Left ventricle myocardium inferior (tissue), 1 donor: ENCODE data around the gene THPO. TPM values are rescaled to one million over a fixed set of nuclear protein-coding genes. Genes with fewer than 3 reads are reported as not detected.

ENCODE experiments used
- DNase-seq: peaks from one replicate; pipeline ENCODE4 v3.0.0-alpha.2; 2020
- H3K27ac ChIP-seq: fragments of 200-600 bp; replicated peaks from 2 replicates; pipeline ENCODE4 v1.8.0; 2021
- H3K27me3 ChIP-seq: fragments of 200-600 bp; 2 replicates; pipeline ENCODE4 v1.8.0; 2021; ENCODE audit warnings: low read depth
- H3K36me3 ChIP-seq: fragments of 200-600 bp; 2 replicates; pipeline ENCODE4 v1.8.0; 2021
- H3K4me1 ChIP-seq: fragments of 200-600 bp; 2 replicates; pipeline ENCODE4 v1.8.0; 2021
- H3K4me3 ChIP-seq: fragments of 200-600 bp; 2 replicates; pipeline ENCODE4 v1.8.0; 2021; ENCODE audit warnings: mild to moderate bottlenecking, moderate library complexity
- H3K9me3 ChIP-seq: fragments of 200-600 bp; replicated peaks from 2 replicates; pipeline ENCODE4 v1.8.0; 2021
- CTCF ChIP-seq: fragments of 200-600 bp; IDR thresholded peaks from 2 replicates; pipeline ENCODE4 v1.8.0; 2021; ENCODE audit warnings: antibody characterized with exemption, mild to moderate bottlenecking, borderline replicate concordance
- intact Hi-C: fragments of 100-400 bp; cut with micrococcal nuclease; formaldehyde crosslinking; loops from one replicate; pipeline ENCODE4 v1.11.0; 2022
- total RNA-seq: library from RNA; stranded (reverse); fragmentation: NEBNext Ultra II Directional; extraction: Animal tissue kit (Norgen Biotek cat#: 25700); gene quantifications from one replicate; pipeline ENCODE4 v1.2.1, GENCODE V29; 2021
- donor health status: DM: no; HTN: yes; CAD: no; lungs with severe emphysema.

The THPO gene
- total RNA-seq, 1 donor from 2014 or later = 0.11 TPM

DNA sequence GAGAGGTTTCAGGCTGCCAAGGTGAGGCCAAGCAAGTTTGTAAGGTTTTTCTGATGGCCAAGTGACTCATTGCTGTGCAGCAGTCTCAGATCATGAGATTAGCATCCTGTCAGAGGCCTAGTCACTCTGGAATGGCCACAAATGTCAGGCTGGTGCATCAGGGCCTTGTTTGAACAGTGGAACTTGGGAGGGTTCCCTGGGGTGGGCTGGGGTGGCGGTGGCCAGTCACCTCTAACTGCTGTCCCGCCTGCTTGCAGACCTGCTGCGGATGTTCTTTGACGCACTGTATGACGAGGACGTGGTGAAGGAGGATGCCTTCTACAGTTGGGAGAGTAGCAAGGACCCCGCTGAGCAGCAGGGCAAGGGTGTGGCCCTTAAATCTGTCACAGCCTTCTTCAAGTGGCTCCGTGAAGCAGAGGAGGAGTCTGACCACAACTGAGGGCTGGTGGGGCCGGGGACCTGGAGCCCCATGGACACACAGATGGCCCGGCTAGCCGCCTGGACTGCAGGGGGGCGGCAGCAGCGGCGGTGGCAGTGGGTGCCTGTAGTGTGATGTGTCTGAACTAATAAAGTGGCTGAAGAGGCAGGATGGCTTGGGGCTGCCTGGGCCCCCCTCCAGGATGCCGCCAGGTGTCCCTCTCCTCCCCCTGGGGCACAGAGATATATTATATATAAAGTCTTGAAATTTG lies 43.4 kb downstream of the THPO start:
- no peaks in the 10 kb centered on the region for H3K27me3 ChIP-seq
- peak overlapping the region; percentile 97 for H3K27ac ChIP-seq
- DNase-seq = no peak
- intact Hi-C loops = no loop called here
- no peak overlapping the region for H3K4me3 ChIP-seq
- no peaks in the 10 kb centered on the region for H3K9me3 ChIP-seq
- H3K4me1 ChIP-seq = peaks cover 69% of the 10 kb centered on the region
- no peak for TF ChIP-seq CTCF
- H3K36me3 ChIP-seq = peaks cover 56% of the 10 kb centered on the region

DNA sequence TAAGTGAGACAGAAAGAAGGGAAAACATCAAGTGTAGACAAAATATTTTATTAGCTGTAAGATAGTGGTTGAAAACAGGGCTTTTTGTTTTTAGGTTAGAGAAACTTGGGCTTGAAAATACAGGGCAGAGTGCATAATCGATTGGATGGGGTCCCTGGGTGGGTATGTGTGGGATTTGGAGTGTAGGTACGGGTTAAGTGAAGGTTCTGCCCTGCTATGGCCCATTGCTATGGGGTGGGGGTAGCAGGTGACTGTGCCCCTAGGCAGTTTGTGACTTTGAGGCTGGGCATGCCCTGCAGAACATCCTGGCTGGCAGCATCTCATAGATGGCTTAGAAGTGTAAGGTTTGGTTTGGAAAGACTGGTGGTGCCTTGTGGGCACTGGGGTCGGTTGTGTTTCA lies 44.3 kb downstream of the THPO start:
- intact Hi-C loops = no loop called here
- Histone ChIP-seq H3K27me3 (no peaks in the 10 kb centered on the region), H3K4me3 (no peak overlapping the region), H3K4me1 (peaks cover 60% of the 10 kb centered on the region), H3K27ac (no peak overlapping the region), H3K9me3 (no peaks in the 10 kb centered on the region), H3K36me3 (peaks cover 65% of the 10 kb centered on the region)
- DNase-seq = no peak
- TF ChIP-seq CTCF = no peak

DNA sequence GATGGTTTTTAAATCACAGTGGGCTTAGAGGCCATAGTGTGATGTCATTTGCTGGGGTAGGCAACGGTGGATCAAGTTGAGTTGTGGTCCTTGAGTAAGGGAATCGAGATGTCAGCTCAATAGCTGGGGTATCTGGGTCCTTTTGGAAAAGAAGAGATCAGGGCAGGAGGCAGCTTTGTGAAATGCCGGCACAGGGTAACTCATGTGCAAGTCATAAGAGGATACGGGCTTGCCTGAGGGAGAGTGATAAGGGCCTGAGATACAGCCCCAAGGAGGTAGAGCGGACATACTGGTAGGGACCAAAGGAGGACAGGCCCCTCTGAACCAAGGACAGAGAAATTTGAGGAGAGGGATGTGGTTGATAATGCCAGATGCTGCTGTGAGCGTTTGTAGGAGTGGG lies 44.8 kb downstream of the THPO start:
- no peak for DNase-seq
- TF ChIP-seq CTCF = no peak
- Histone ChIP-seq H3K4me1 (peaks cover 55% of the 10 kb centered on the region), H3K36me3 (peaks cover 70% of the 10 kb centered on the region), H3K4me3 (no peak overlapping the region), H3K27me3 (no peaks in the 10 kb centered on the region), H3K27ac (peak overlapping the region; percentile 40), H3K9me3 (no peaks in the 10 kb centered on the region)
- intact Hi-C loops = no loop called here

GRCh38 chr3:184332370-184333090 lies 45.5 kb downstream of the THPO start:
- Histone ChIP-seq H3K9me3 (no peaks in the 10 kb centered on the region), H3K27ac (peak overlapping the region; percentile 44), H3K27me3 (no peaks in the 10 kb centered on the region), H3K36me3 (peaks cover 77% of the 10 kb centered on the region), H3K4me3 (no peak overlapping the region), H3K4me1 (peaks cover 48% of the 10 kb centered on the region)
- intact Hi-C loops = no loop called here
- no peak for TF ChIP-seq CTCF
- DNase-seq = no peak

GRCh38 chr3:184328516-184328915 lies 49.5 kb downstream of the THPO start:
- TF ChIP-seq CTCF = no peak
- peaks cover 27% of the 10 kb centered on the region for H3K4me1 ChIP-seq
- peaks cover 98% of the 10 kb centered on the region for H3K36me3 ChIP-seq
- H3K27ac ChIP-seq = no peak overlapping the region
- no peak overlapping the region for H3K4me3 ChIP-seq
- intact Hi-C loops = no loop called here
- H3K9me3 ChIP-seq = no peaks in the 10 kb centered on the region
- DNase-seq = no peak
- no peaks in the 10 kb centered on the region for H3K27me3 ChIP-seq
